Hair follicle dermal papilla cell (primary cell): ENCODE data around the gene RTN4IP1. TPM values are rescaled to one million over a fixed set of nuclear protein-coding genes. Genes with fewer than 3 reads are reported as not detected.

Experiments used
- small RNA-seq: library from RNA; depleted of rRNA; stranded (forward); fragments of <200 nt; gene quantifications from one replicate; pipeline ENCODE3, GENCODE V24; 2012
- total RNA-seq: library from RNA; depleted of rRNA; stranded (reverse); fragments of >200 nt; gene quantifications from 2 replicates; pipeline ENCODE4 v1.2.3, GENCODE V29; 2012

Gene RTN4IP1, protein sequence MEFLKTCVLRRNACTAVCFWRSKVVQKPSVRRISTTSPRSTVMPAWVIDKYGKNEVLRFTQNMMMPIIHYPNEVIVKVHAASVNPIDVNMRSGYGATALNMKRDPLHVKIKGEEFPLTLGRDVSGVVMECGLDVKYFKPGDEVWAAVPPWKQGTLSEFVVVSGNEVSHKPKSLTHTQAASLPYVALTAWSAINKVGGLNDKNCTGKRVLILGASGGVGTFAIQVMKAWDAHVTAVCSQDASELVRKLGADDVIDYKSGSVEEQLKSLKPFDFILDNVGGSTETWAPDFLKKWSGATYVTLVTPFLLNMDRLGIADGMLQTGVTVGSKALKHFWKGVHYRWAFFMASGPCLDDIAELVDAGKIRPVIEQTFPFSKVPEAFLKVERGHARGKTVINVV
- total RNA-seq, result 5.0 and 5.5 TPM in 2 replicates

DNA sequence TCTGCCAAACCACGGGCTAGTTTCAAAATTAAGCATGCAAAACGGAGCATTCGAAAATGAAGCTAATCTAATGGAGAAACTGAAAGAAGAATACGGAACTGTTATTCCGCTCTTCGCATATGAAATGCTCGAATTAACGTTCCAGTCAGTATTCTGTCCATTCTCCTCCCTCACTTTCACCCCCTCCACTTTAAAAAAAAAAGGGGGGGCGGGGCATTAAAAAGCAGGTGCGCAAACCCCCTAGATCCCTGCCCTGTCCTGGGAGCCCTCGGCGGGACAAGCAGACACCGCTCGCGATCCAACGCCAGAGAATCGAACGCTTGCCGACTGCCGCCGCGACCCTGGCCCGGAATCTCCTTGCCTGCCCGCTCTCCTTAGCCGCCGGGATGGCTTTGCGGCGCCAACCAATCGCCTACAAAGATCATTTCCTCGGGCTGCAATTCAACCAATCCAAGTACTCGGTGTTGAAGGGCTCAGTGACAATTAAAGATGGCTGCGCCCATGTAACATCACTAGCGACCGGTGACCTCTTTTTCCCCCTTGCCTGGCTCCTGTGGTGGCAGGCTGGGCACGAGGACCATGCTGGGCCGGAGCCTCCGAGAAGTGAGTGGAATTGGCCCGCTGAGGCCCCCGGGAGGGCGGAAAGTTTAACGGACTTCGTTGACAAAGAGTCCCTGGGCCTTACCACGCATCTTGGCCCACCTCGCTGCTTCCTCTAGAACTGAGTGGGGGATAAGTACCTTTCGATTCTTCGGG, at the start of gene RTN4IP1, which contains the start of gene QRSL1:
Gene RTN4IP1 (minus strand): TSS at position 396 of the 756 bp plus-strand sequence. CDS start 477 bp downstream, outside the sequence.
Gene QRSL1 (plus strand): TSS at position 476 of the 756 bp plus-strand sequence. CDS start 104 bp downstream, at position 580.

Small RNAs within 50 kb of the gene (small RNA-seq; reads per million reads assigned to genes)
- gene RNU6-527P, result not detected

Other genes starting within 250 kb of the RTN4IP1 start
- 9.8 and 12.3 TPM in 2 replicates for gene QRSL1, start 80 bp upstream of the RTN4IP1 start, total RNA-seq